HG02678 (cell line): ENCODE measurements around the gene TNFRSF11A.
A peak's percentile ranks its signal among the peaks of the same experiment; 100 is the strongest.

Experiments
- ATAC-seq: cut with Tn5 transposase; IDR thresholded peaks from one replicate; pipeline ENCODE4 v1.9.1; 2021; ENCODE audit warnings: mild to moderate bottlenecking, moderate library complexity; ENCODE audit not compliant: unreplicated experiment

TNFRSF11A gene

GRCh38 chr18:62377131-62377807, 52.2 kb downstream of the TNFRSF11A start:
- no peak for ATAC-seq

- ATAC-seq, result no peak
Measured at GRCh38 chr18:62379051-62379450, 53.9 kb downstream of the TNFRSF11A start.

GRCh38 chr18:62381373-62381772, 56.3 kb downstream of the TNFRSF11A start:
- no peak for ATAC-seq

DNA sequence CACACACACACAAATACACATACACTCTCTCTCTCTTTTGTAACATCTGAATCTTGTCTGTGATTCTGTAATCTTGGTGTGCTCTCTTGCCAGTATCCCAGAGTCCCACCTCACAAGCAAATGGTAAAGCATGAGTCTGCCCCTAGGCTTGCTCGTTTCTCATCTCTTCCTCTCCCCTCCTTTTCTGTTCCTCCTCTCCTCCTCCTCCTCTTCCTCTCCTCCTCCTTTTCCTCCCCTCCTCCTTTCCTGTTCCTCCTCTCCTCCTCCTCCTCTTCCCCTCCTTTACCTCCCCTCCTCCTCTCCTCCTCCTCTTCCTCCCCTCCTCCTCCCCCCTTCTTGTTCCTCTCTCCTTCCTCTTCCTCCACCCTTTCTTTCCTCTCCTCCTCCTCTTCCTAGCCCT, 59.0 kb downstream of the TNFRSF11A start:
- ATAC-seq, result no peak

- ATAC-seq, result no peak
Measured at GRCh38 chr18:62384610-62385097, 59.5 kb downstream of the TNFRSF11A start.

DNA sequence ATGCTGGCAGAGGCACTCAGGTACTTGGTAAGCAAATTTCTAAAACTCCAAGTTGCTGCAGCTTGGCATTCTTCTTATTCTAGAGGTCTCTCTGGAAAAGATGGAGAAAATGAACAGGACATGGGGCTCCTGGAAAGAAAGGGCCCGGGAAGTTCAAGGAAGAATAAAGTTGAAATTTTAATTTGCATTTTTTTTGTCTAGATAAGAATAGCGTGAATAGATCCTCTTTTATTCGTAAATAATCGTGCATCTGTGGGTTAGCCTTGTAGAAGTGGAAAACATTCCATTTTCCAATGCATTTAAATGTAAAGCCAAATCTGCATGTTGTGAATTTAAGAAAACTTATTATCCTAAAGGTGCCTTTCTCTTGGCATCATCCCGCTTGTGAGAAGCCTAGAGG, 61.0 kb downstream of the TNFRSF11A start:
- no peak for ATAC-seq

DNA sequence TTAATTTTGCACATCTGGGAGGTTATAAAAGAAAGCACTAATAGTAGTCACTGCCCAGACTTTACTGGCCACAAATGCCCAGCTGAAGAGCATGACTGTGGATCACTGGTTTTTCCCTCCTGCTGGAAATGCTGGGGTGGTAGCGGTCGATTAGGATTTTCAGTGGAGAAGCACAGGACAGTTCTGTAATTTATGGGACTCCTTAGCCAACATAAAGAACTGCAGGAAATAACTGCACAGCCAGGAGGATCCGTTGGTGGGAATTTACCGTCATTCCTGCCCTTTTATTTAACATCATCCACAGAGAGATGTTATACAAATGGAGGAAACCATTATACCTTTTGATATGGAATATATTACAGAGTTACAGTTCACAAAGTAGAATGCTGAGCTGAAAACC, 61.5 kb downstream of the TNFRSF11A start:
- no peak for ATAC-seq

GRCh38 chr18:62387257-62387656, 62.1 kb downstream of the TNFRSF11A start:
- no peak for ATAC-seq

GRCh38 chr18:62388855-62389760, 64.0 kb downstream of the TNFRSF11A start:
- ATAC-seq, result no peak

DNA sequence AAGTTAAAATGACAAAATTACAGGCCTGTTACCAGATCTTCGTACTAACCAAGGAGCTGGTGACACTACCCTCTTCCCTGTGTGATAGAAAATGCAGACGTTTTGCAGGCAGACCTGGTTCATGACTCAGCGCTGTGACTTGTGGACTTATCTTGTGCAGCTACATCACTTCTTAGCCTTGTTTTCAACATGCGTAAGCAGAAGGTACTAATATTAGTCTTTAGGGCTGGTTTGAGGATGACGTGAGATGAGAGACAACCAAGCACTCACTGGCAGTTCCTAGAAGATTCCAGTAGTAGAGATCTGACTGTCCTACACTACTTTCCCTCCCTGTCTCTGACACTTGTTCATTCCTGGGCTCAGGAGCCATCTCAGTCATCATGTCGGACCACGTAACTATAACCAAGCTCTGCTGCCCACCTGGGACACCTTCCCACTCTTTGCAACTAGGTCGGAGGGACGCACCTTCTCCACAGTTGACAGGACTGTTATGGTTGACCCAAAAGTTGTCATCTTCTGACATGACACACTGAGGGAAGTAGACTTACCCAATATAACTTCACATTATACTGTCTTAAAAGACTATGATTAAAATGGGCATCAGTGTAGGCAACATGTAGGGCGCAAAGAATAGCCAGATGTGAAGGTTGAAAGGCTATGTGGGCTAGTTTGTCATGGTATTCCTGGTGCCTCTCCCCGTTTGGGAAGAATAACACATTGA, 64.8 kb downstream of the TNFRSF11A start:
- no peak for ATAC-seq

DNA sequence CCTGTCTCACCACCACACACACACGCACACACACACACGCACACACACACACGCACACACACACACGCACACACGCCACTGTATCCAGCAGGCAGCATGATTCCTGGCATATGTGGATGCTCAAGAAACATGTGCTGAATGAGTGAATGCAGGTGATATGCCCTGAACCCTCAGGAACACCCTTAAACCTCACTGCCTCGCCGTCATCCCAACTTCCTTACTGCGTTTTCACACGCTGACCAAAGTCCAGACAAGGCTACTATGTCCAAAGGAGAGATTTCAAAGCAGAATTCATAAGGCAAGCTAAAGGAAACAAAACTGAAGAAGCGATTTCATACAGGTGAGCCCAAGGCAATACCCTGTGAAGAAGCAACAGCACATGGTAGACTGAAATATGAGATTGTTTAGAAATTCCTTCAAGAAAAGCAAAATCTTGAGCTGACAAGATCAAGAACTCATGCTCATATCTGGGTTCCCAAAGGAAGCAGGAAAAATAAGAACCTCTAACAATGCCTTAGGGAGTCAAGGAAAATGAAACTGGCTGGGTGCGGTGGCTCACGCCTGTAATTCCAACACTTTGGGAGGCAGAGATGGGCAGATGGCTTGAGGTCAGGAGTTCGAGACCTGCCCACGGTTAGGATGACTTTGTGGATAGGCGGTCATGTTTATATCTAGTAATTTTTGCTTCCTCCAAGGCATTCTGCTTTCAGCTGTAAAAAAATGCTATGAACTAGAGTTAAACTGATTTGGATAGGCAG, 69.1 kb downstream of the TNFRSF11A start:
- ATAC-seq, result no peak

- no peak for ATAC-seq
Measured at GRCh38 chr18:62396381-62396780, 71.3 kb downstream of the TNFRSF11A start.

DNA sequence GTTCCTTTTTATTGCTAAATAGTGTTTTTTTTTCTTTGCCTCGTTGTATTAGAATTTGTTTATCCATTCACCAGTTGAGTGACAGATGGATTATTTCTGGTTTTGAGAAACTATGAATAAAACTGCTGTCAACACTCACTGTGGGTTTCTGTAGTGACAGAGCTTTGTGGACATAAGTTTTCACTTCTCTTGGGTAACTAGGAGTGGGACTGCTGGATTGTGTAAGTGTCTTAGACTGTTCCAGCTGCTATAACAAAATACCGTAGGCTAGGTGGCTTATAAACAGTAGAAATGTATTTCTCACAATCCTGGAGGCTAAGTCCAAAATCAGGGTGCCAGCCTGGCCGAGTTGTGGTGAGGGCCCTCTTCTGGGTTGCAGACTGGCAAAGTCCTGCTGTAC, 71.9 kb downstream of the TNFRSF11A start:
- ATAC-seq, result no peak

GRCh38 chr18:62398291-62398690, 73.2 kb downstream of the TNFRSF11A start:
- ATAC-seq, result no peak

GRCh38 chr18:62399276-62399675, 74.2 kb downstream of the TNFRSF11A start:
- no peak for ATAC-seq

DNA sequence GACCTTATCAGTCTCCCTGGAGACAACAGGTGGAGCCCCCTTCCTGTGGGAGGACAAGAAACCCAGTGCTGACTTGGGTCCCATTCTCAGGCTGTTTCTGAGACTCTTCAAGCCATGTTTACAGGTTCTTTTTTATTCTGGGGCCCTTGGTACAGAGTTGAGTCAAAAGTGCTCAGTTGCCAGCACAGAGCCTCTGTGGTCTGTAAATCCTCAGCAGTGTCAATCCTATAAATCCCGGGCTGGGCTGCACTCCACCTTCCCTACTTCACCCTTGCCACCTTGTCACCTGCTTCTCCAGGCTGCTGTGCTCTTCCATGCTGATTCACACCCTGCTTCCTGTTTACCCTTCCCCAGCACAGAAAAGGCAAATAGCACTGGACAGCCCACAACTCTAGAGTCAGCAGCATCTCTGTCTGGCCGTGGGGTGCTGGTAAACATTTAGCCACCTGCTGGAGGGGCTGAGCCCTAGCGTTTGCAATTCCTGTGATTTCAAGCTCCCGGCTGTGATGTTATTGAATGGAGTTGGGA, 74.7 kb downstream of the TNFRSF11A start:
- ATAC-seq, result peak; percentile 72

DNA sequence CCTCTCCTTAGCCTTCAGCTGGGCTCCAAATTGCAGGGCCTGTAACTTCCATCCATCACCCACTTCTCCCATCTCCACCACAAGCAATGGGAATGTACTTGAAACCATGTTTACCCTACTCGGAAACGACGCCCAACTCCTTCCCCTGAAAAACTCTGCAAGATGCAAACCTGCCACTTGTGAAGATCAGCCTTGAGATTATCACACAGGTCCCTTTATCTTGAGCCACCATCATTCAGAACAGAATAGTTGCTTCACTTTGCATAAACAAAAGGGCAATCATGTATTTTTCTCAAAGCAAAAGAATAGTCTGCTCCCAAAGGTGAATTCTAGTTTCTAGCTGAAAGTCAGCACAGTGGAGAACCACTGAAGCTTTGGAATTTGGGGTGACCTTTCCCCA, 75.8 kb downstream of the TNFRSF11A start:
- no peak for ATAC-seq

GRCh38 chr18:62402342-62402948, 77.3 kb downstream of the TNFRSF11A start:
- ATAC-seq, result no peak

DNA sequence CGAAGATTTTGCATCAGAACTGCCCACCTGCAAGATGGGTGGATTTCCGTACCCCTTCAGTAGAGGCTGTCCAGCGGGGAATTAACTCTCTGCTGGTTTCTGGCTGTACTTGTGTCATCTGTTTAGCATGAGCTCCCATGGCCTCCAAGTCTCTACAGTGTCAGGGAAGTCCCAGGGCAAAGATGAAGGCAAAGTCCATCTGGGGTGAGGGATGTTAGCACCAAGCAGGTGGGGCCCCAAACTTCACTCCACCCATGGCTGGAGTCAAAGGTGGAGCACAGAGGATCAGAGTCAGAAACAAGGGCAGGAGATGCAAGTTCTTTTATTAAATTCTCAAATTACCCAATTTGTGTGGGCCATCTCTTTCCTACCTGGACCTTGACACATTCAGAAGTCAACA, 78.0 kb downstream of the TNFRSF11A start:
- ATAC-seq, result no peak

DNA sequence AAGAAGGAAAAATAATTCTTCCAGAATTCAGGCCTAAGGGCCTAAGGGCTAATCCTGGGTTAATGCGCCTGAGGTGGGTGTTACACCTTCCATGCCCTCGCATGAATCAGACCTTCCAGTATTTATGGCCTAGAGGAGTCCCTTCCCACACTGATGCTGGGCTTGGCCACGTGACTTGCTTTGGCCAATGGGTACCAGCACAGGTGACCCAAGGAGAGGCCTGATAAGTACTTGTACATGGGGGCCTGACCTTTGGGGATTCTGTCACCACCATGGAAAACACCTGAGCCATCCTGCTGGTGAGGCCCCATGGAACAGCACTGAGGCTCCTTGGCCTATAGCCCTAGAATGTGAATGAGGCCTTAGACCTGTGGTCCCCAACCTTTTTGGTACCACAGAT, 79.8 kb downstream of the TNFRSF11A start:
- ATAC-seq, result no peak
